K562 (cell line): ENCODE results near the gene POP7. TPM values are rescaled to one million over a fixed set of nuclear protein-coding genes. Genes with fewer than 3 reads are reported as not detected.

ENCODE experiments used
- CCAR2 ChIP-seq: fragments of 200-400 bp; formaldehyde crosslinking; IDR thresholded peaks from 2 replicates; pipeline ENCODE4 v1.6.1; 2017; ENCODE audit warnings: mild to moderate bottlenecking, low read depth, low read length
- ELF4 ChIP-seq: fragments of 450-650 bp; formaldehyde crosslinking; IDR thresholded peaks from 2 replicates; pipeline ENCODE4 v1.4.0; 2022; ENCODE audit warnings: missing genetic modification characterization
- FOXA1 ChIP-seq: fragments of 450-650 bp; IDR thresholded peaks from 2 replicates; pipeline ENCODE4 v1.6.1; 2016; ENCODE audit warnings: mild to moderate bottlenecking, borderline replicate concordance
- FOXM1 ChIP-seq, 2 experiments: fragments of 450-650 bp in 1 of 2; sonication (generic) in 1 of 2; formaldehyde crosslinking in 1 of 2; IDR thresholded peaks; 2 replicates each; pipeline versions ENCODE4 v1.6.1 to v1.9.0; 2017 to 2022; ENCODE audit warnings: low read depth in 2 of 2, mild to moderate bottlenecking in 2 of 2, missing genetic modification reagents in 1 of 2, moderate library complexity in 1 of 2
- GATAD2B ChIP-seq: fragments of 450-650 bp; IDR thresholded peaks from 2 replicates; pipeline ENCODE4 v1.6.1; 2017; ENCODE audit warnings: mild to moderate bottlenecking, borderline replicate concordance
- GTF3C2 ChIP-seq: IDR thresholded peaks from 3 replicates; pipeline ENCODE4 v1.6.1; 2011; ENCODE audit warnings: borderline replicate concordance, mild to moderate bottlenecking, moderate library complexity; ENCODE audit not compliant: insufficient read length; ENCODE audit errors: extremely low read depth
- HSF4 ChIP-seq: fragments of 250-450 bp; sonication (Bioruptor Pico); IDR thresholded peaks from 2 replicates; pipeline ENCODE4 v2.1.2; 2022; ENCODE audit warnings: mild to moderate bottlenecking, moderate library complexity, borderline replicate concordance
- KLF1 ChIP-seq: fragments of 450-650 bp; IDR thresholded peaks from 2 replicates; pipeline ENCODE4 v1.6.1; 2016; ENCODE audit warnings: missing genetic modification characterization, missing compliant biosample characterization
- LEF1 ChIP-seq: fragments of 450-650 bp; IDR thresholded peaks from 2 replicates; pipeline ENCODE4 v1.6.1; 2016; ENCODE audit warnings: mild to moderate bottlenecking
- NCOA6 ChIP-seq: fragments of 450-650 bp; IDR thresholded peaks from 2 replicates; pipeline ENCODE4 v1.6.1; 2017; ENCODE audit warnings: mild to moderate bottlenecking
- NEUROD1 ChIP-seq: fragments of 150-350 bp; IDR thresholded peaks from 2 replicates; pipeline ENCODE4 v1.6.1; 2014; ENCODE audit warnings: borderline replicate concordance, low read length, low read depth; ENCODE audit not compliant: partially characterized antibody
- PHB ChIP-seq: fragments of 250-450 bp; sonication (Bioruptor Pico); IDR thresholded peaks from 2 replicates; pipeline ENCODE4 v1.5.0; 2021
- PPARD ChIP-seq: fragments of 250-450 bp; sonication (Bioruptor Pico); IDR thresholded peaks from 2 replicates; pipeline ENCODE4 v1.8.0; 2022; ENCODE audit warnings: inconsistent platforms, mild to moderate bottlenecking, moderate library complexity
- RBM15 ChIP-seq: fragments of 200-400 bp; formaldehyde crosslinking; IDR thresholded peaks from 2 replicates; pipeline ENCODE4 v1.6.1; 2018; ENCODE audit warnings: mild to moderate bottlenecking, low read length, moderate library complexity; ENCODE audit not compliant: insufficient read depth
- RCOR1 ChIP-seq, 2 experiments: IDR thresholded peaks; 2 replicates each; pipeline ENCODE4 v1.6.1; 2012; ENCODE audit warnings: low read depth in 2 of 2, low read length in 2 of 2, borderline replicate concordance in 1 of 2, improper control_type of control experiment in 1 of 2
- SIRT6 ChIP-seq: IDR thresholded peaks from one replicate; pipeline ENCODE4 v1.6.1; 2012; ENCODE audit warnings: low read depth, mild to moderate bottlenecking, control low read depth, inconsistent platforms, low read length, moderate library complexity
- SP2 ChIP-seq: IDR thresholded peaks from 2 replicates; pipeline ENCODE4 v1.6.1; 2011; ENCODE audit warnings: mild to moderate bottlenecking, low read depth, low read length, moderate library complexity; ENCODE audit not compliant: poor library complexity, severe bottlenecking; ENCODE audit errors: extremely low read depth
- STAT5B ChIP-seq: fragments of 250-450 bp; sonication (Bioruptor Pico); IDR thresholded peaks from 2 replicates; pipeline ENCODE4 v1.8.0; 2021; ENCODE audit warnings: mild to moderate bottlenecking, inconsistent platforms
- ZC3H8 ChIP-seq: fragments of 450-650 bp; IDR thresholded peaks from 2 replicates; pipeline ENCODE4 v1.6.1; 2017
- ZNF134 ChIP-seq: fragments of 250-450 bp; sonication (Bioruptor Pico); conservative IDR thresholded peaks from 2 replicates; pipeline ENCODE4 v1.4.0; 2020
- ZNF280A ChIP-seq: fragments of 450-650 bp; IDR thresholded peaks from 2 replicates; pipeline ENCODE4 v1.6.1; 2018; ENCODE audit warnings: mild to moderate bottlenecking, low read depth; ENCODE audit not compliant: partially characterized antibody
- ZNF3 ChIP-seq: fragments of 250-450 bp; sonication (Bioruptor Pico); IDR thresholded peaks from 2 replicates; pipeline ENCODE4 v1.5.0; 2021; ENCODE audit warnings: mild to moderate bottlenecking, moderate library complexity
- ZNF699 ChIP-seq: fragments of 250-450 bp; sonication (Bioruptor Pico); IDR thresholded peaks from 2 replicates; pipeline ENCODE4 v1.8.0; 2021; ENCODE audit warnings: mild to moderate bottlenecking, moderate library complexity; ENCODE audit not compliant: insufficient replicate concordance
- polyA plus RNA-seq, 8 experiments: library from polyadenylated mRNA; depleted of rRNA in 4 of 8; stranded (reverse) in 5 of 8; unstranded in 3 of 8; fragments of >200 nt; fragmentation: Nextera tagmentation in 2 of 8; fragmentation: Illumina TruSeq in 1 of 8; extraction: Ambion mirVana in 2 of 8; extraction: Trizol in 1 of 8; gene quantifications; 2 replicates each; pipeline versions ENCODE4 v1.2.1 to v1.2.3, GENCODE V29; 2011 to 2014; ENCODE audit warnings: inconsistent platforms in 1 of 8, missing spikeins in 1 of 8
- total RNA-seq, 7 experiments: library from RNA; depleted of rRNA in 6 of 7; stranded (reverse); fragments of >200 nt in 6 of 7; fragmentation: Illumina TruSeq in 2 of 7; extraction: Trizol in 2 of 7; gene quantifications; 2 replicates each; pipeline versions ENCODE4 v1.2.1 to v1.2.3, GENCODE V29; 2011 to 2021; ENCODE audit warnings: low replicate concordance in 1 of 7
- TF ChIP-seq, protein P1 (sequence below): fragments of 250-450 bp; sonication (Bioruptor Pico); IDR thresholded peaks from 2 replicates; pipeline ENCODE4 v1.8.0; 2022; ENCODE audit warnings: inconsistent platforms, mild to moderate bottlenecking, moderate library complexity, borderline replicate concordance

Gene POP7
- total and polyA plus RNA-seq, 9 of the 15 experiments (the other 6 are each of a cell fraction or from before 2014, with no cell fraction given): 11.5 to 163 (median 68.9) TPM

DNA sequence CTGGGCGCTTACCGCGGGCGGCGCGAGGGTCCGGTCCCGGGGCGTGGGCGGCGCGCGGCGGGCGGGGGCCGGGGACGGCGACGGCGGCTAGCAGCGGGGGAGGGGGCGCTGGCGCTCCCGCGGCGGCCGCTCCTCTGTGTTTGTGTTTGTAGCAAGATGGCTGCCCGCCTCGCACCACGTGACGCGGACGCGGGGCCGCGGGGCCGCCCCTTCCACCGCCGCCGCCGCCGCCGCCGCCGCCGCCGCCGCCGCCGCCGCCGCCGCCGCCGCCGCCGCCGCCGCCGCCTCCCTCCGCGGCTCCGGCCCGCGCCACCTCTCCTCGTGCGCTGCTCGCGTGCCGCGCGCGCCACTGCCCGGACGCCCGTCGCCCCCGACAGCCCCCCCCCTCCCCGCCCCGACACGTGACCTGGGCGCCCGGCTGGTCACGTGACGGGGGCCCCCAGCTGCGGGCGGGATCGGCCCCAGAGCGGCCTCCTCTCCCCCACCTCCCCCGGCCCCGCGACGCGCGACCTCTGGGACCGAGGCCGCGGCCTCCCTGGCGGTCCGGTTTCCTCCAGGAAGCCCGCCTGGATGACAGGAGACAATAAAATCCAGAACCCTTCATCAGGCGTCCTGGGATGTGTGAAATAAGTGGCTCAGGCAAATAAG is 11.7 kb upstream of the POP7 start, which contains the start of gene GIGYF1 (continued):
- TF ChIP-seq CCAR2 (no peak), FOXM1 (IDR thresholded peaks at IDR 0.05; ENCODE audit: low read depth) (no peak), FOXM1 (CRISPR knock-in tag; IDR thresholded peaks at IDR 0.05; ENCODE audit: low read depth) (no peak), RCOR1 (IDR thresholded peaks at IDR 0.05; ENCODE audit: borderline replicate concordance in 1 of 2, low read depth in 2 of 2, low read length in 2 of 2) (peak in 1 of 2 experiments; percentile 49; a peak in 1 of 4 replicates), SP2 (no peak), GATAD2B (0 out of 2 replicates have a peak, but pooled peaks have one; percentile 31), RBM15 (no peak), FOXA1 (no peak), NEUROD1 (no peak), ZNF3 (CRISPR knock-in tag) (no peak), ZC3H8 (no peak), LEF1 (no peak), GTF3C2 (no peak), ZNF280A (no peak), ZNF699 (CRISPR knock-in tag) (no peak), PPARD (no peak), STAT5B (CRISPR knock-in tag) (no peak), HSF4 (CRISPR knock-in tag) (no peak), PHB (CRISPR knock-in tag) (no peak), NCOA6 (no peak), KLF1 (no peak), SIRT6 (no peak), ZNF134 (CRISPR knock-in tag) (no peak), ELF4 (CRISPR knock-in tag) (no peak)
- TF ChIP-seq, protein P1, sequence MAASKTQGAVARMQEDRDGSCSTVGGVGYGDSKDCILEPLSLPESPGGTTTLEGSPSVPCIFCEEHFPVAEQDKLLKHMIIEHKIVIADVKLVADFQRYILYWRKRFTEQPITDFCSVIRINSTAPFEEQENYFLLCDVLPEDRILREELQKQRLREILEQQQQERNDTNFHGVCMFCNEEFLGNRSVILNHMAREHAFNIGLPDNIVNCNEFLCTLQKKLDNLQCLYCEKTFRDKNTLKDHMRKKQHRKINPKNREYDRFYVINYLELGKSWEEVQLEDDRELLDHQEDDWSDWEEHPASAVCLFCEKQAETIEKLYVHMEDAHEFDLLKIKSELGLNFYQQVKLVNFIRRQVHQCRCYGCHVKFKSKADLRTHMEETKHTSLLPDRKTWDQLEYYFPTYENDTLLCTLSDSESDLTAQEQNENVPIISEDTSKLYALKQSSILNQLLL (CRISPR knock-in tag): no peak
